Measurements from ENCODE around the gene SLC1A3. TPM values are rescaled to one million over a fixed set of nuclear protein-coding genes. Genes with fewer than 3 reads are reported as not detected.
"Not testable (repeated sequence)": the region's sequence is repeated elsewhere in the genome, so short reads cannot be mapped to it uniquely, and the experiment has no call there.

The SLC1A3 gene
- 1 to 10 TPM; 2.4 to 3.5 (median 2.6) TPM for polyA plus RNA-seq (ENCODE audit: insufficient read length in 3 of 3)

GRCh38 chr5:36606428-36607113, at the start of gene SLC1A3:
SLC1A3 (plus strand) TSS chr5:36606606; CDS start chr5:36608424, 1,818 bp downstream.
- DNase-seq (ENCODE audit: low read depth in 3 of 3, low spot score in 2 of 3), result peak in 2 of 3 donors; percentile 49 to 50

GRCh38 chr5:36558641-36559040, 47.8 kb upstream of the SLC1A3 start:
- no peak for DNase-seq (ENCODE audit: low read depth in 3 of 3, low spot score in 2 of 3)

DNA sequence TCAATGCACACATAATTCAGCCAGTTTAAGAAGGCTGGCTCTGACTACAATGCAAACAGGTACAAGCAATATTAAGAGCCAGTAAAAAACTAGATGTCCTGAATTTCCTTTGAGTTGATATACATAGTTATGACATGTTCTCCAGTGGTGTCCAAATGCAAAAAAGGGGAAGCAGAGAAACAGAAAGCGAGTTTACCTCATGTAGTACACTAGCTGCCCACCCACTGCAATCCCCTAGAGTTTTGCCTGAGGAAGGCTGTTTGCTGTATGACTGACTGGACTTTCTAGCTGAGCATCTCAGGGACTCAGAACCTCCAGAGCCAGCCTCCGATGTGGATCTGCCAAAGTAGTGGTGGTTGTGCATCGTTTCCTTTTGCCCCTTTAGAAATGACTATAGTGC, 44.8 kb upstream of the SLC1A3 start:
- DNase-seq (ENCODE audit: low read depth in 3 of 3, low spot score in 2 of 3), result no peak

- DNase-seq (ENCODE audit: low read depth in 3 of 3, low spot score in 2 of 3), result no peak
These were observed 36.9 kb upstream of the SLC1A3 start for GRCh38 chr5:36569491-36569890.

- DNase-seq (ENCODE audit: low read depth in 3 of 3, low spot score in 2 of 3), result no peak
These were observed 35.9 kb upstream of the SLC1A3 start for GRCh38 chr5:36570301-36571095.

DNA sequence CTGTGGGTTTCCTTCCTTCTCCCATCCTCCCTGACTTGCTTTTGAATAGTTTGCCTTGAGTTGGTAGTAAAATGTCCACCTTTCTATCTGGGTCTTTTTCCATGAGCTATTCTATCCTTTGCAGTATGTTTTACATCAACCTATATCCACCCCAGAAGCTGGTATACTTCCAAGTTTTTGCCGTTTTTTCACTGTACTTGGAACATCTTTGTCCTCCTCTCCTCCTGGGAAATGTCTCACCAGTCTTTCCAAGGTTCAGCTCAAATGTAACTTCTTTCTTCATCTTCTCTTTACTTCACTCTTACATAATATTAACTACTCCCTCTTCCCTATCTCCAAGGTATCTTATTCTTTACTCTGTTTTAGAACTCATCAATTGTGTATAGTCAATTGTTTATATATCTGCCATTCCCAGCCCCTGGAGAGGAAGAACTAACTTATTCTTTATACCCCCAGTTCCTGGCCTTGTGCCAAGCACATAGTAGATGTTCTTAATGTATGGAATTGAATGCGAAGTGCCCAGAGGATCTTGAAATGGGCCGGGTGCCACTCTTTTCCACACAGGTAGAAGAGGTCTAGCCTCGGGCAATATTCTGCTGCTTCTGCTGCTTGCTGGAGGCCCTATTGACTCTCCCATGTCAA, 34.9 kb upstream of the SLC1A3 start:
- DNase-seq (ENCODE audit: low read depth in 3 of 3, low spot score in 2 of 3), result no peak

- DNase-seq (ENCODE audit: low read depth in 3 of 3, low spot score in 2 of 3), result no peak
These were observed 33.0 kb upstream of the SLC1A3 start for GRCh38 chr5:36573438-36573837.

GRCh38 chr5:36575361-36575781, 31.0 kb upstream of the SLC1A3 start:
- no peak for DNase-seq (ENCODE audit: low read depth in 3 of 3, low spot score in 2 of 3)

DNA sequence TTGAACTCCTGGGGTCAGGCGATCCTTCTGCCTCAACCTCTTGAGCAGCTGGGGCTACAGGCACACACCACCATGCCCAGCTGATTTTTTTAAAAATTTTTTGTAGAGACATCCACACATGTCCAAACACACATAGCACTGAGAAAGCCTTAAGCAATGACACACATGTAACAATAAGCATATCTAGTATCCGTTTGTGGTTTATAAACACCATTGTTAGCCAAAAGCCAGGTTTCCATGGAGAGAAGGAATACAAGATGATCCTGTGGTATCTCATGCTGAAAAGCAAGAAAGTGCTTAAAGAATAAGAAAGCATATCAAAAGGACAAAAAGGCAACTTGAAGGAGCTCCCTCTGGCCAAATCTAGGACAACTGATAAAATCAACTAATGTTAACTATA, 29.7 kb upstream of the SLC1A3 start:
- DNase-seq (ENCODE audit: low read depth in 3 of 3, low spot score in 2 of 3), result no peak

GRCh38 chr5:36579858-36580257, 26.5 kb upstream of the SLC1A3 start:
- DNase-seq (ENCODE audit: low read depth in 3 of 3, low spot score in 2 of 3), result not testable (repeated sequence)

DNA sequence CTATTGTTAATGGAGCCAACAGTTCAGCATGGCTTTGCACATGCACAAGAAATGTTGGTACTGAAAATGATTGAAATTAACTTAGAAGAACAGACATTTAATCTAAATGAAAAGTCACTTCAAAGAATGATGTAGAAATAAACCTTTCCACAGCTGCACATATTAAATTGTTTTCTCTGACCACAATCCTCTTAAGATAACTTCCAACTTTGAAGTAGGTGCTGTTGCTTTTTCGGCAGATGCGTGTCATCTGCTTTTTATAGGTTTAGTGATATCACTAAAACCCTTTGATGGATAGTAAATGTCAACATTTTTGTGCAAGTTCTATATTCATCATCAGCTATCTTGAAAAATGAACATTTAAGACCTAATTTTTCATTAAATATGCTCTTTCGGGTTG, 25.3 kb upstream of the SLC1A3 start:
- DNase-seq (ENCODE audit: low read depth in 3 of 3, low spot score in 2 of 3), result no peak

GRCh38 chr5:36584009-36584875, 22.2 kb upstream of the SLC1A3 start:
- DNase-seq (ENCODE audit: low read depth in 3 of 3, low spot score in 2 of 3), result no peak

GRCh38 chr5:36585701-36586100, 20.7 kb upstream of the SLC1A3 start:
- no peak for DNase-seq (ENCODE audit: low read depth in 3 of 3, low spot score in 2 of 3)

- no peak for DNase-seq (ENCODE audit: low read depth in 3 of 3, low spot score in 2 of 3)
These were observed 19.1 kb upstream of the SLC1A3 start for GRCh38 chr5:36587354-36587753.

DNA sequence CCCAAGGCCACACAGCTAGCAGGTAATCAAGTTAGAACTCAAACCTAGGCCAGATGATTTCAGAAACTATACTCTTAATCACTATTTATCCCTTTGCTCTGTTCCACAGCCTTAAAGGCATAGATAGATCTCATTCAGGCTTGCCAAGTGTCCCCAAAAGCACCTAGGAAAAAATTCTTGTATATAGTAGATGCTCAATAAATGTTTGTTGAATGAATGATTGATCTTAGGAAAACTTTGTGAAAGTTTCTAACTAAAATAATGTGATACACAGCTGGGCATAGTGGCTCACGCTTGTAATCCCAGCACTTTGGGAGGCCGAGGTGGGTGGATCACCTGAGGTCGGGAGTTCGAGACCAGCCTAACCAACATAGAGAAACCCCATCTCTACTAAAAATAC, 16.7 kb upstream of the SLC1A3 start:
- not testable (repeated sequence) for DNase-seq (ENCODE audit: low read depth in 3 of 3, low spot score in 2 of 3)

GRCh38 chr5:36590513-36591286, 15.7 kb upstream of the SLC1A3 start:
- no peak for DNase-seq (ENCODE audit: low read depth in 3 of 3, low spot score in 2 of 3)

DNA sequence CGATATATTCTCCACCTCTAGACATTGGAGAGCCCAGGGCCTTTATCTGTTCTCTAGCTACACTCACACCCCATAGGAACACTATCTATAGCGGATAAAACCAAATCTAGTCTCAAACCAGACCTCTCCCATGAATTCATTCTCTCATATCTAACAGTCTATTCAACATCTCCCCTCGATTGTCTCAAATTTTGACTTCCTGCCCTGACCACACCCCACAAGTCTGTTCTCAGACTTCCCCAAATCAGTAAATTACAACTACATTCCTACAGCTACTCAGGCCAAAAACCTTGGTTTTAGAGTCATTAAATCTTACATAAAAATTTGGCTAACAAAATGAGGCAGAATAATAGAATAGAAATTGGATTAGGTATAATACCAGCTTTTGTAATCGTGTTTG, 12.5 kb upstream of the SLC1A3 start:
- DNase-seq (ENCODE audit: low read depth in 3 of 3, low spot score in 2 of 3), result no peak

DNA sequence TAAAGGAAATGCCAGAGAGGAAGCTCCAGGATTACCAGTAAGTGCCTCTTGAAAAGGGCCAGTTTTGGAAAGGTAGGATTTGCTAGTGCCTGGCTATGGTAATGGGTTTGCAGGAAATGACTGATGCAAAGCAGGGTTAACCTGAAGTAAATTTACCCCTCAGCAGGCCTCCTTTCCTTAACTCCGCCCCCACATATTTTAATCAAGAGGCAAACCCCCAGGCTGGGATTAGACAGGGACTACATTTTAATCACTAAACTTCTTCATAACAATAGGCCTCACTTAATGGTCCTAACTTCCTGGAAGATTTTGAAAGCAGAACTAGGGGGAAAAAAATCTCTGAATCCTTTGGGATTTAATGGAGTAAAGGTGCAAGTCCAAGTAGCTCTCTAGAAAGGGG, 10.2 kb upstream of the SLC1A3 start:
- no peak for DNase-seq (ENCODE audit: low read depth in 3 of 3, low spot score in 2 of 3)

GRCh38 chr5:36596756-36597155, 9.7 kb upstream of the SLC1A3 start:
- DNase-seq (ENCODE audit: low read depth in 3 of 3, low spot score in 2 of 3), result no peak

- DNase-seq (ENCODE audit: low read depth in 3 of 3, low spot score in 2 of 3), result no peak
These were observed 8.4 kb upstream of the SLC1A3 start for GRCh38 chr5:36598045-36598444.

Data from right renal cortex interstitium (tissue), 3 donors.